ENCODE data around the gene AJM1.
A peak's percentile ranks its signal among the peaks of the same experiment; 100 is the strongest.
"Not testable (repeated sequence)": the region's sequence is repeated elsewhere in the genome, so short reads cannot be mapped to it uniquely, and the experiment has no call there.

AJM1 gene

DNA sequence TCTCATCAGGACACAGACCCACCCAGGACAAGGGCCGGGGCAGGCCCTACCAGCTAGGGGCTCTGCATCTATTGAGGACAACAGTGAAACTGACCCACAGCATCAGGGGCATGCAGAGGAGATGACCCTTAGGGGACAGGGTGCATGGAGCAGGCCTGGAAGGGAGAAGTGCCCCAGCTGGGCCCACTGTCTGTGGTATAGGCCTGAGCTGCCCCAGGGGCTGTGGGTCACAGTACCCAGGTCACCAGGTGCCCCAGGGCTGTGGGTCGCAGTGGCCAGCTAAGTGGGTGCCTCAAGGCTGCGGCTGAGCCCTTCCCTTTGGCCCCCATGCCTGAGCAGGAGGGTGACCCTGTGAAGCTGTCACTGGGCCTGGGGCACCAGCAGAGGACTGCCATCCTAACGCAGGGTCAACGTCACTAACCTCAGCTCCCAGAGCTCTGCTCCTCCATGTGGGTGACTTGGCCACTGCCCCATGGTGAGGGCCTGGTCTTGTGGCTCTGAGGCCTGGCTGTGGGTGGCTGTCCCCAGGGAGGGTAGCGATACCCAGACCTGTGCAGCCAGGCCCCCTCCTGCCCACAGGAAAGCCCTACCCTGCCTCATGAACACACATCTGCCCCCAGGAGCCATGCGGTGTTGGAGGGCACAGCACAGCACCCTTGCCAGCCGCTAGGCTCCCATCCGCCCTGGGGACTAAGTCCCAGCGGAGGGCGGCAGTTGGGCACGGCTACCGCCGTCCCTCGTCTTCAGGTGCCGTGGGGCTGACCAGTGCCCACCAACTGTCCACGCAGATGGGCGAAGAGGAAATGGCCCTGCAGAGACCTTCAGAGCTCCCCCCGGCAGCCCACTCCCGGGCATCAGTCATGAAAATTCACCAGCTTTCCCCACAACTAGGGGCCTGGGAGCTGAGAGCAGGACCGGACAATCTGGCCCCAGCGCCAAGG lies 18.9 kb downstream of the AJM1 start:
- no peak overlapping the region for H3K27ac ChIP-seq (ENCODE audit: low read depth, low read length)
- H3K9me3 ChIP-seq (ENCODE audit: control insufficient read depth, insufficient read depth, low read length): no peaks in the 10 kb centered on the region
- 0 out of 2 replicates have a peak, but pooled peaks cover 5% of the 10 kb centered on the region for H3K4me1 ChIP-seq (ENCODE audit: control insufficient read depth, insufficient read depth, low read length)
- H3K27me3 ChIP-seq (ENCODE audit: control insufficient read depth, insufficient read depth, low read length): no peaks in the 10 kb centered on the region
- peaks cover 44% of the 10 kb centered on the region for H3K36me3 ChIP-seq (ENCODE audit: control insufficient read depth, insufficient read depth, low read length)
- no peak overlapping the region for H3K9ac ChIP-seq (ENCODE audit: low read depth, low read length)
- H3K4me3 ChIP-seq (ENCODE audit: low read depth, low read length): no peak overlapping the region

GRCh38 chr9:136861874-136862457 lies 19.7 kb downstream of the AJM1 start:
- Histone ChIP-seq H3K27ac (ENCODE audit: low read depth, low read length) (no peak overlapping the region), H3K4me3 (ENCODE audit: low read depth, low read length) (no peak overlapping the region), H3K36me3 (ENCODE audit: control insufficient read depth, insufficient read depth, low read length) (peaks cover 44% of the 10 kb centered on the region)

DNA sequence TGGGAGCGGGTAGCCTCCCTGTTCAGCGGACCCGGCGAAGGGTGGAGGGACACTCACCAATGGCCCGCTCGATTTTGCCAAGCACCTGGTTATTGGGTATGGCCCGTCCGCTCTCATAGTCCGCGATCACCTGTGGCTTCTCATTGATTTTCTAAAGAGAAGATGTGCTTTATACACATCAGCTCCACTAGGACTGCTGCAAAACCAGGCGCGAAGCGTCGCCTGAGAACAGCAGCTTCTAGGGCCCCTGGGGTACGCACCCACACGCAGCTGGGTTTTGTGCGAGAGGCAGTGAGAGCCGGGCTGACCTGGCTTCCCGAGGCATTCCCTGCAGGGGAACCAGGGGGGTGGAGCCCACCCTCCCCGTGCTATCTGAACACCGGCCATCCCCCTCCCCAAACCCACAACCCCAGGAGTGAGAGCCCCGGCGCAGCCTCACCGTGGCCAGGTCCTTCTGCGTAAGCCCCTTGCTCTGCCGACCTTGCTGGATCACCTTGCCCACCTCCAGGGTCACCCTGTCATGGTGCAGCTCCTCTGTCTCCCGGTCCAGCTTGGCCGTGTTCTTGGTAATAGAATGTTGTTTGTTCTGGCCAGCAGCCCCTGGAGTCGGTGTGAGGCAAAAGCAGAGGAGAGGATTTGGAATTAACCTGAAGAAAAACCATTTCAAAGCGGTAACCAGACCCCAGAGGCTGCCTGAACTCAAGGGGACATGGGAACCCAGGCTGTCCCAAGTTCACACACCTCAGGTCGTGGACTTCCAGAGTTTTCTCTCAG lies 20.8 kb downstream of the AJM1 start:
- no peak overlapping the region for H3K9ac ChIP-seq (ENCODE audit: low read depth, low read length)
- H3K4me3 ChIP-seq (ENCODE audit: low read depth, low read length): no peak overlapping the region
- no peak overlapping the region for H3K27ac ChIP-seq (ENCODE audit: low read depth, low read length)
- H3K36me3 ChIP-seq (ENCODE audit: control insufficient read depth, insufficient read depth, low read length): peaks cover 44% of the 10 kb centered on the region
- peaks cover 10% of the 10 kb centered on the region for H3K9me3 ChIP-seq (ENCODE audit: control insufficient read depth, insufficient read depth, low read length)
- H3K27me3 ChIP-seq (ENCODE audit: control insufficient read depth, insufficient read depth, low read length): no peaks in the 10 kb centered on the region
- 0 out of 2 replicates have a peak, but pooled peaks cover 5% of the 10 kb centered on the region for H3K4me1 ChIP-seq (ENCODE audit: control insufficient read depth, insufficient read depth, low read length)

More at GRCh38 chr9:136861874-136862457, 19.7 kb downstream of the AJM1 start:
- no peaks in the 10 kb centered on the region for H3K9me3 ChIP-seq (ENCODE audit: control insufficient read depth, insufficient read depth, low read length)
- no peak overlapping the region for H3K9ac ChIP-seq (ENCODE audit: low read depth, low read length)
- no peaks in the 10 kb centered on the region for H3K27me3 ChIP-seq (ENCODE audit: control insufficient read depth, insufficient read depth, low read length)
- H3K4me1 ChIP-seq (ENCODE audit: control insufficient read depth, insufficient read depth, low read length): 0 out of 2 replicates have a peak, but pooled peaks cover 5% of the 10 kb centered on the region

DNA sequence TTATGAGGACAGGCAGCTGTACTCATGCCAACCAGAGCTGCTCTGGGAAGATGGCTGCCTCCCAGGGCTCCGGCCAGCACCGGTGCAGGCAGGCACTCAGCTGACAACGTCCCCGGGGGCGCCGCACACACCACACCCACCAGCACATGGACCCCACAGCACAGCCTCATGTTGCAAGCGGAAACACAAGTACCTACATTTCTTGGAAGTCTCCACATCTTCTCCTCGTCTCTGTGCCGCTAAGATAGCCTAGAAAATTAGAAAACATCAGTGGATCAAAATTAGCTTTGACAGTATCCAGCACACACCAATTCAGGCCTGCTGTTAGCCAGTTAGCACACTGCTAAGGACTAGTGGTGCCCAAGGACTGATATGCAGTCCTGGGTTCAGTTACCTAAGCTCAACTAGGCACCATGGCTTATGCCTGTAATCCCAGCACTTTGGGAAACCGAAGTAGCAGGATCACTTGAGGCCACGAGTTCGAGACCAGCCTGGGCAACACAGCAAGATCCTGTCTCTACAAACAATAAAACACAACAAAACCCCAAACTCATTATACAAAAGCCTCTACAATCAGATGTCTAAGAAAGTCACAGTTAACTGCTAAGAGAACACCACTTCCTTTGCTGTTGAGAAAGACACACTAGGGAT lies 21.5 kb downstream of the AJM1 start:
- H3K27ac ChIP-seq (ENCODE audit: low read depth, low read length): no peak overlapping the region
- peaks cover 44% of the 10 kb centered on the region for H3K36me3 ChIP-seq (ENCODE audit: control insufficient read depth, insufficient read depth, low read length)
- H3K27me3 ChIP-seq (ENCODE audit: control insufficient read depth, insufficient read depth, low read length): no peaks in the 10 kb centered on the region
- 0 out of 2 replicates have a peak, but pooled peaks cover 5% of the 10 kb centered on the region for H3K4me1 ChIP-seq (ENCODE audit: control insufficient read depth, insufficient read depth, low read length)
- H3K9me3 ChIP-seq (ENCODE audit: control insufficient read depth, insufficient read depth, low read length): peaks cover 10% of the 10 kb centered on the region
- no peak overlapping the region for H3K4me3 ChIP-seq (ENCODE audit: low read depth, low read length)
- no peak overlapping the region for H3K9ac ChIP-seq (ENCODE audit: low read depth, low read length)

GRCh38 chr9:136865041-136865767 lies 22.9 kb downstream of the AJM1 start:
- peaks cover 12% of the 10 kb centered on the region for H3K9me3 ChIP-seq (ENCODE audit: control insufficient read depth, insufficient read depth, low read length)
- no peaks in the 10 kb centered on the region for H3K27me3 ChIP-seq (ENCODE audit: control insufficient read depth, insufficient read depth, low read length)
- no peak overlapping the region for H3K9ac ChIP-seq (ENCODE audit: low read depth, low read length)
- 0 out of 2 replicates have a peak, but pooled peaks cover 5% of the 10 kb centered on the region for H3K4me1 ChIP-seq (ENCODE audit: control insufficient read depth, insufficient read depth, low read length)
- H3K4me3 ChIP-seq (ENCODE audit: low read depth, low read length): peak overlapping the region; percentile 79
- no peak overlapping the region for H3K27ac ChIP-seq (ENCODE audit: low read depth, low read length)
- peaks cover 41% of the 10 kb centered on the region for H3K36me3 ChIP-seq (ENCODE audit: control insufficient read depth, insufficient read depth, low read length)

GRCh38 chr9:136865768-136866103 lies 23.5 kb downstream of the AJM1 start:
- Histone ChIP-seq H3K9me3 (ENCODE audit: control insufficient read depth, insufficient read depth, low read length) (peaks cover 17% of the 10 kb centered on the region), H3K4me3 (ENCODE audit: low read depth, low read length) (peak overlapping the region; percentile 79), H3K9ac (ENCODE audit: low read depth, low read length) (peak overlapping the region; percentile 56; the same call in 1 of the 2 replicates), H3K27me3 (ENCODE audit: control insufficient read depth, insufficient read depth, low read length) (no peaks in the 10 kb centered on the region), H3K4me1 (ENCODE audit: control insufficient read depth, insufficient read depth, low read length) (0 out of 2 replicates have a peak, but pooled peaks cover 5% of the 10 kb centered on the region), H3K36me3 (ENCODE audit: control insufficient read depth, insufficient read depth, low read length) (peaks cover 38% of the 10 kb centered on the region), H3K27ac (ENCODE audit: low read depth, low read length) (peak overlapping the region; percentile 72)

DNA sequence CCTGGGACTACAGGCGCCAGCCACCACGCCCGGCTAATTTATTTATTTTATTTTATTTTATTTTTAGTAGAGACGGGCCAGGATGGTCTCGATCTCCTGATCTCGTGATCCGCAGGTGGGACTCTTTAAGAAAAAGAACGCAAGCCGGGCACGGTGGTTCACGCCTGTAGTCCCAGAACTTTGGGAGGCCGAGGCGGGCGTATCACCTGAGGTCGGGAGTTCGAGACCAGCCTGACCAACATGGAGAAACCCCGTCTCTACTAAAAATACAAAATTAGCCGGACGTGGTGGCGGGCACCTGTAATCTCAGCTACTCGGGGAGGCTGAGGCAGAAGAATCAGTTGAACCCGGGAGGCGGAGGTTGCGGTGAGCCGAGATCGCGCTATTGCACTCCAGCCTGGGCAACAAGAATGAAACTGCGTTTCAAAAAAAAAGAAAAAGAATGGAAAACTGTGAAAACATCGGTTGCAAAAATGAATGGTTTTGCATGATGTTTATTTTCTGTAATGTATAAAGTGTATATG lies 24.7 kb downstream of the AJM1 start:
- Histone ChIP-seq H3K9me3 (ENCODE audit: control insufficient read depth, insufficient read depth, low read length) (peaks cover 17% of the 10 kb centered on the region), H3K36me3 (ENCODE audit: control insufficient read depth, insufficient read depth, low read length) (peaks cover 26% of the 10 kb centered on the region), H3K4me3 (ENCODE audit: low read depth, low read length) (peak overlapping the region; percentile 79)
- H3K4me1 ChIP-seq (ENCODE audit: control insufficient read depth, insufficient read depth, low read length); H3K27me3 ChIP-seq (ENCODE audit: control insufficient read depth, insufficient read depth, low read length); H3K27ac ChIP-seq (ENCODE audit: low read depth, low read length); H3K9ac ChIP-seq (ENCODE audit: low read depth, low read length): not testable (repeated sequence)

DNA sequence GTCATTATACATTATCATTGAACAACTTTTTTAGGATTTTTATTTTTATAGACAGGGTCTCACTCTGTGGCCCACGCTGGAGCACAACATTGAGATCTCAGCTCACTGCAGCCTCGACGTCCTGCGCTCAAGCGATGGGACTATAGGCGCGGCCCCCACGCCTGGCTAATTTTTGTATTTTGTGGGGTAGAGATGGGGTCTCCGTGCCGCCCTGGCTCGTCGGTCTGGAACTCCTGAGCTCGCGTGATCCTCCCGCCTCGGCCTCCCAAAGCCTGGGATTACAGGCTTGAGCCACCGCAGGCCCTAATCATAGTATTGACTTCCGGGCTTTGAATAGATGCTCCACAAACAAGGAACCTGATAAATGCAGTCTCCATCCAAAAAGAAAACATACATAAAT lies 25.2 kb downstream of the AJM1 start:
- peaks cover 18% of the 10 kb centered on the region for H3K9me3 ChIP-seq (ENCODE audit: control insufficient read depth, insufficient read depth, low read length)
- H3K4me1 ChIP-seq (ENCODE audit: control insufficient read depth, insufficient read depth, low read length): 0 out of 2 replicates have a peak, but pooled peaks cover 5% of the 10 kb centered on the region
- H3K4me3 ChIP-seq (ENCODE audit: low read depth, low read length): peak overlapping the region; percentile 13; the same call in 1 of the 2 replicates
- H3K36me3 ChIP-seq (ENCODE audit: control insufficient read depth, insufficient read depth, low read length): peaks cover 21% of the 10 kb centered on the region
- no peak overlapping the region for H3K27ac ChIP-seq (ENCODE audit: low read depth, low read length)
- no peak overlapping the region for H3K9ac ChIP-seq (ENCODE audit: low read depth, low read length)
- H3K27me3 ChIP-seq (ENCODE audit: control insufficient read depth, insufficient read depth, low read length): no peaks in the 10 kb centered on the region

- H3K27me3 ChIP-seq (ENCODE audit: control insufficient read depth, insufficient read depth, low read length): no peaks in the 10 kb centered on the region
- H3K4me3 ChIP-seq (ENCODE audit: low read depth, low read length): no peak overlapping the region
- H3K27ac ChIP-seq (ENCODE audit: low read depth, low read length): no peak overlapping the region
Observed at GRCh38 chr9:136867917-136868316, 25.6 kb downstream of the AJM1 start.

More at GRCh38 chr9:136867917-136868316, 25.6 kb downstream of the AJM1 start:
- H3K9me3 ChIP-seq (ENCODE audit: control insufficient read depth, insufficient read depth, low read length): peaks cover 22% of the 10 kb centered on the region
- H3K4me1 ChIP-seq (ENCODE audit: control insufficient read depth, insufficient read depth, low read length): 0 out of 2 replicates have a peak, but pooled peaks cover 5% of the 10 kb centered on the region
- H3K36me3 ChIP-seq (ENCODE audit: control insufficient read depth, insufficient read depth, low read length): peaks cover 16% of the 10 kb centered on the region
- no peak overlapping the region for H3K9ac ChIP-seq (ENCODE audit: low read depth, low read length)

Measured in HUES48 (cell line).